ENCODE results near the gene HDAC2. TPM values are rescaled to one million over a fixed set of nuclear protein-coding genes. Genes with fewer than 3 reads are reported as not detected.
"Not testable (repeated sequence)": the region's sequence is repeated elsewhere in the genome, so short reads cannot be mapped to it uniquely, and the experiment has no call there.

HDAC2 gene
- total and polyA plus RNA-seq, 5 experiments from 2014 or later = 64.8 to 90.0 (median 80.2) TPM

- H3K27me3 Mint-ChIP-seq = no peaks in the 10 kb centered on the region
- H3K4me1 Mint-ChIP-seq = peaks cover 30 to 70% (median 67%) of the 10 kb centered on the region in 4 donors
- peaks cover 0 to 2% (median 0%) of the 10 kb centered on the region in 3 donors for H3K36me3 Mint-ChIP-seq
- H3K9me3 Mint-ChIP-seq = no peaks in the 10 kb centered on the region
- POLR2A ChIA-PET = no interaction called here
- no peak for DNase-seq
- no peak for ATAC-seq
- peak overlapping the region; percentile 93 to 98 (median 96) for H3K4me3 Mint-ChIP-seq
- H3K27ac Mint-ChIP-seq = peak overlapping the region in 6 of 10 donors; percentile 2 to 92 (median 26)
These were observed 2.5 kb downstream of the HDAC2 start for GRCh38 chr6:113968472-113968871.

DNA sequence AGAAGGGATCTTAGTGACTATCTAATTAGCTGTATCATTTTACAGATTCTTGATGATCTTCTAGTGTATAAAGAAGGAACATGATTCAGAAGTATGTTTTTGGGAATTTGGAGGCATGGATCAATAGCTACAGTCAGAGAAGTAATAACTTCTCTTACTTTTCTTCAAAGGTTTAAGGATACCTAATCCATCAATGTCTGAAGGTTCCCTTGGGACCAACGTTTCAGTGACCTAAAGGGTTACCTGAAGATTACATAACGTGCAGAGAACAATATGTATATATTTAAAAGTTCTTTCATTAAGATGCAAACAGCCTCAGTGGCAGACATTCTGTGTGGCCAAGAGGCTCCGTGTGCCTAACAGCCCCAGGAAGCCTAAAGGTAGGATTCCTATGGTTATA, 3.2 kb downstream of the HDAC2 start:
- POLR2A ChIA-PET = no interaction called here
- H3K36me3 Mint-ChIP-seq = peaks cover 0 to 2% (median 0%) of the 10 kb centered on the region in 3 donors
- no peaks in the 10 kb centered on the region for H3K9me3 Mint-ChIP-seq
- ATAC-seq (no peak), DNase-seq (no peak)
- H3K27me3 Mint-ChIP-seq = no peaks in the 10 kb centered on the region
- peak overlapping the region in 1 of 10 donors; percentile 3 for H3K27ac Mint-ChIP-seq
- H3K4me1 Mint-ChIP-seq = peaks cover 30 to 71% (median 69%) of the 10 kb centered on the region in 4 donors
- peak overlapping the region in 8 of 10 donors; percentile 6 to 95 (median 14) for H3K4me3 Mint-ChIP-seq

GRCh38 chr6:113960795-113961194, 10.2 kb downstream of the HDAC2 start:
- DNase-seq (no peak), ATAC-seq (no peak)
- Mint-ChIP-seq H3K36me3 (peaks cover 0 to 40% (median 5%) of the 10 kb centered on the region in 3 donors), H3K4me3 (no peak overlapping the region), H3K4me1 (peaks cover 19 to 57% (median 38%) of the 10 kb centered on the region in 4 donors), H3K27ac (no peak overlapping the region), H3K27me3 (no peaks in the 10 kb centered on the region), H3K9me3 (no peaks in the 10 kb centered on the region)
- POLR2A ChIA-PET = no interaction called here

DNA sequence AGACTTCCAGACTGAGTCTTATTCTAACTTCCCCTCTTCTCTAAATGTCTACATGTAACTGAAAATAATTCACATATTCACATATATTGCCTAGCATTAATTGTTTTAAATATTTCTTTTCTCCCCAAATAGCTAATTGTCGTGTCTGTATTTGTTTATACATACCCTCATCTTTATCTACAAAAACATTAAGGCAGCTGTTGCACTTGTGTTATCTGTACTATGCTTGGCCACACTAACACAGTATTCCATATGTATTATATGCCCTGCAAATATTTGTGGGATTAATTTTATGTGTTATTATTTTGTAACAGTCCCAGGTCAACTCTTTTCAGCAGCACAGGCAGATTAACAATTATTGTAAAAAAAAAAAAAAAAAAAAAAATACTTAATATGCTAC, 11.7 kb downstream of the HDAC2 start:
- peak overlapping the region in 1 of 10 donors; percentile 4 for H3K27ac Mint-ChIP-seq
- POLR2A ChIA-PET = interaction anchor here (0.9 kb wide), 1 partner anchor 12 kb away, joined by 3 read pairs; the partner anchor contains the start of gene HDAC2
- no peak for DNase-seq
- no peaks in the 10 kb centered on the region for H3K9me3 Mint-ChIP-seq
- H3K4me1 Mint-ChIP-seq = peaks cover 11 to 44% (median 24%) of the 10 kb centered on the region in 4 donors
- peaks cover 0 to 53% (median 7%) of the 10 kb centered on the region in 3 donors for H3K36me3 Mint-ChIP-seq
- H3K4me3 Mint-ChIP-seq = no peak overlapping the region
- ATAC-seq = no peak
- H3K27me3 Mint-ChIP-seq = no peaks in the 10 kb centered on the region

- Mint-ChIP-seq H3K4me3 (no peak overlapping the region), H3K9me3 (no peaks in the 10 kb centered on the region), H3K27ac (peak overlapping the region in 1 of 10 donors; percentile 4), H3K27me3 (no peaks in the 10 kb centered on the region), H3K4me1 (peaks cover 0 to 11% (median 3%) of the 10 kb centered on the region in 4 donors), H3K36me3 (peaks cover 0 to 86% (median 18%) of the 10 kb centered on the region in 3 donors)
- POLR2A ChIA-PET = no interaction called here
- DNase-seq (no peak), ATAC-seq (no peak)
These were observed 16.3 kb downstream of the HDAC2 start for GRCh38 chr6:113954653-113955052.

DNA sequence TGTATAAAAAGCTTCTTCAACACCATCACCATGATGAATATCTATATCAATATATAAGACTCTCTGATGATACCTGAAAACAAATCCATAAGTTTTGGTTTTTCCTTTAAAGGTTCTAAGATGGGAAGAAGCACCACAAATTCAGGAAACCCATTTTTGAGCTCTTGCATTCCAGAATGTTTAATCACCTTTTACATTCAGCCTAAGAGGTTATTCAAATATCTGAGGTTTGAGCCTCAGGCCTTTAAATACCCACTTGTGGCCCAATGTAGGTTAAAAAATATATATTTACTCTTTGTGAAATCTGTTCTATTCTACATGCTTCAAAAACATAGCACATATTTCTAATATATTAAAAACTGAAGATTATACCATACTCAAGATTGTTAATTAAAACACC, 17.6 kb downstream of the HDAC2 start:
- H3K27ac Mint-ChIP-seq = no peak overlapping the region
- H3K9me3 Mint-ChIP-seq = no peaks in the 10 kb centered on the region
- no peaks in the 10 kb centered on the region for H3K27me3 Mint-ChIP-seq
- H3K36me3 Mint-ChIP-seq = peaks cover 0 to 88% (median 18%) of the 10 kb centered on the region in 3 donors
- POLR2A ChIA-PET = no interaction called here
- H3K4me1 Mint-ChIP-seq = peaks cover 0 to 4% (median 0%) of the 10 kb centered on the region in 4 donors
- no peak for DNase-seq
- ATAC-seq = no peak
- H3K4me3 Mint-ChIP-seq = no peak overlapping the region

DNA sequence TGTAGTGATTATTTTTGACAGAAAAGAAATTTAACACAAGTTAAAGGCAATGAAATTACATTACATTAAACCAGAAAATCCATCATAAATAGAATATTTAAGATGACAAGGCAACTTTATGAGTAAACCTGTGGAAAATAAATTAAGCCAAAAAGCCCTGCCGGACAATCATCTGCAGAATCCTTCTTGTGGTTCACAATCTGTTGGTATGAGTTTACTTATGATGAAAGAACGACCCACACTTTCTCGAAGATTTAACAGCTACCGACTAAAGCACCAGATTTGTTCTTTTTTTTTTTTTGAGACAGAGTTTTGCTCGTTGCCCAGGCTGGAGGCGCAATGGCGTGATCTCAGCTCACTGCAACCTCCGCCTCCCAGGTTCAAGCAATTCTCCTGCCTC, 21.4 kb downstream of the HDAC2 start:
- H3K4me3 Mint-ChIP-seq = no peak overlapping the region
- DNase-seq (no peak), ATAC-seq (no peak)
- H3K9me3 Mint-ChIP-seq = no peaks in the 10 kb centered on the region
- POLR2A ChIA-PET = no interaction called here
- H3K36me3 Mint-ChIP-seq = peaks cover 0 to 74% (median 13%) of the 10 kb centered on the region in 3 donors
- H3K27me3 Mint-ChIP-seq = no peaks in the 10 kb centered on the region
- no peaks in the 10 kb centered on the region for H3K4me1 Mint-ChIP-seq
- H3K27ac Mint-ChIP-seq = peak overlapping the region in 1 of 10 donors; percentile 8

- Mint-ChIP-seq H3K4me3 (no peak overlapping the region), H3K27me3 (no peaks in the 10 kb centered on the region), H3K36me3 (peaks cover 0 to 78% (median 15%) of the 10 kb centered on the region in 3 donors), H3K27ac (peak overlapping the region in 4 of 10 donors; percentile 9 to 54 (median 22)), H3K9me3 (no peaks in the 10 kb centered on the region), H3K4me1 (no peaks in the 10 kb centered on the region)
- POLR2A ChIA-PET = no interaction called here
- DNase-seq (no peak), ATAC-seq (no peak)
These were observed 26.2 kb downstream of the HDAC2 start for GRCh38 chr6:113944701-113945100.

GRCh38 chr6:113939825-113940224, 31.1 kb downstream of the HDAC2 start:
- no peaks in the 10 kb centered on the region for H3K27me3 Mint-ChIP-seq
- no peak overlapping the region for H3K4me3 Mint-ChIP-seq
- DNase-seq (no peak), ATAC-seq (no peak)
- H3K4me1 Mint-ChIP-seq = no peaks in the 10 kb centered on the region
- POLR2A ChIA-PET = no interaction called here
- H3K9me3 Mint-ChIP-seq = no peaks in the 10 kb centered on the region
- H3K27ac Mint-ChIP-seq = peak overlapping the region in 3 of 10 donors; percentile 22 to 51 (median 29)
- H3K36me3 Mint-ChIP-seq = peaks cover 0 to 58% (median 15%) of the 10 kb centered on the region in 3 donors

GRCh38 chr6:113936093-113936934, 34.6 kb downstream of the HDAC2 start:
- DNase-seq (peak in 3 of 10 donors; percentile 30 to 47 (median 42)), ATAC-seq (peak; percentile 59 to 62)
- Mint-ChIP-seq H3K27ac (no peak overlapping the region), H3K4me3 (no peak overlapping the region), H3K4me1 (no peaks in the 10 kb centered on the region), H3K9me3 (no peaks in the 10 kb centered on the region), H3K36me3 (peaks cover 0 to 25% (median 0%) of the 10 kb centered on the region in 3 donors), H3K27me3 (no peaks in the 10 kb centered on the region)
- POLR2A ChIA-PET = no interaction called here

GRCh38 chr6:113934101-113934500, 36.8 kb downstream of the HDAC2 start:
- Mint-ChIP-seq H3K4me3 (no peak overlapping the region), H3K27ac (peak overlapping the region in 1 of 10 donors; percentile 7), H3K36me3 (peaks cover 5 to 11% (median 11%) of the 10 kb centered on the region in 3 donors), H3K27me3 (peaks cover 0 to 4% (median 0%) of the 10 kb centered on the region in 5 donors), H3K4me1 (no peaks in the 10 kb centered on the region), H3K9me3 (peaks cover 0 to 20% (median 14%) of the 10 kb centered on the region in 9 donors)
- POLR2A ChIA-PET = no interaction called here
- DNase-seq (no peak), ATAC-seq (no peak)

GRCh38 chr6:113931907-113932306, 39.0 kb downstream of the HDAC2 start:
- H3K27me3 Mint-ChIP-seq, H3K4me3 Mint-ChIP-seq, DNase-seq, H3K4me1 Mint-ChIP-seq, ATAC-seq, POLR2A ChIA-PET: not testable (repeated sequence)
- H3K36me3 Mint-ChIP-seq = peaks cover 0 to 16% (median 11%) of the 10 kb centered on the region in 3 donors
- H3K27ac Mint-ChIP-seq = peak overlapping the region in 1 of 10 donors; percentile 27
- H3K9me3 Mint-ChIP-seq = peaks cover 0 to 24% (median 18%) of the 10 kb centered on the region in 9 donors

- peaks cover 0 to 16% (median 11%) of the 10 kb centered on the region in 3 donors for H3K36me3 Mint-ChIP-seq
- no peak overlapping the region for H3K27ac Mint-ChIP-seq
- no peak for ATAC-seq
- H3K4me1 Mint-ChIP-seq = no peaks in the 10 kb centered on the region
- POLR2A ChIA-PET = no interaction called here
- no peak overlapping the region for H3K4me3 Mint-ChIP-seq
- DNase-seq = no peak
- H3K9me3 Mint-ChIP-seq = peaks cover 0 to 24% (median 18%) of the 10 kb centered on the region in 9 donors
- peaks cover 0 to 7% (median 4%) of the 10 kb centered on the region in 5 donors for H3K27me3 Mint-ChIP-seq
These were observed 40.8 kb downstream of the HDAC2 start for GRCh38 chr6:113930183-113930582.

Measured in naive thymus-derived CD8-positive, alpha-beta T cell (primary cell).